ENCODE measurements around the gene F12. TPM values are rescaled to one million over a fixed set of nuclear protein-coding genes. Genes with fewer than 3 reads are reported as not detected.

F12 gene
- total RNA-seq: 1 to 10 TPM; 1.0 to 6.5 (median 2.4) TPM

DNA sequence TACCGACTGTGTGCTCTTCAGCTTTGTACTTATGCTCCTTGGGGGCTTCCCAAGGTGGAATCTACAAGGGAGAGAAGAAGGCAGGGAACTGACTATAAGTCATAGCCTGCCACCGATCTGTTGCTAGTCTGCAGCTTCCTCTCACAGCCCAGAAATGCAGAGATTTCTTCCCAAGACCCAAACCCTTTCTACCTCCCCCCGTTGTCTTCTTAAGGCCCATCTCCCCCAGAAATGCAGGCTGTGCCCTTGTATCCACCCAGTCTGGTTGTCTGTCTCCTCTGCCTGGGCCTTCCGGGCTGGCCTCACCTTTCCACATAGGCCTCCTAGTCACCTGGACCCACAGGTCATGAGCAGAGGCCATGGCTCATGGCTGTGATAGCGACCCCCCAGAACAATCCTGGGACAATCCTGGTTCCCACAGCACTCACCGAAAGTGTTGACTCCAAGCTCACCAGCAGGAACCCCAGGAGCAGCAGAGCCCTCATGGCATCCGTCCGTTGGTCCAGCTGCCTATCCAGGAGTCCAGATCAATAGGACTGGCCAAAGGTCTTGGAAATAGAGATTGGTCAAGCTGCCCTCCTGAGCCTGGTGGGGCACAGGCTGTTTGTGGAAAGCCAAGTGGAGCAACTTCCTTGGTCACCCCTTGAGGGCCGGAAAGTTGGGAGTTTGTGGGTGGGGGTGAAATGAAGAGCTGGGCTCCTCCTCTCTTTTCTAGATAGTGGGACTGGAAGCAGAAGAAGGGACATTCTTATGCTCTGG lies at the start of gene F12:
F12 (minus strand) TSS at position 522 of the 759 bp plus-strand sequence; CDS start at position 485, 37 bp downstream.
- Histone ChIP-seq H3K4me3 (no peak within 1 kb of the TSS), H3K4me1 (replicated peaks in 1 of 2) (peaks cover 6% of the 10 kb centered on the region in 2 donors), H3K27ac (no peak within 1 kb of the TSS)
- in situ Hi-C loops (cut with MboI; ENCODE audit: low pct_unique_long_range_greater_than_20kb in 2 of 9, low sequenced_read_pairs in 9 of 9, unreplicated experiment in 9 of 9): no loop called here
- no peak for ATAC-seq (replicated peaks in 6 of 8)
- 63 to 100% (median 89%) methylated on average over 1 to 4 of the region's 9 CpGs; no CpG with 5 or more reads in 3 of the 10 experiments for WGBS, 10 experiments

DNA sequence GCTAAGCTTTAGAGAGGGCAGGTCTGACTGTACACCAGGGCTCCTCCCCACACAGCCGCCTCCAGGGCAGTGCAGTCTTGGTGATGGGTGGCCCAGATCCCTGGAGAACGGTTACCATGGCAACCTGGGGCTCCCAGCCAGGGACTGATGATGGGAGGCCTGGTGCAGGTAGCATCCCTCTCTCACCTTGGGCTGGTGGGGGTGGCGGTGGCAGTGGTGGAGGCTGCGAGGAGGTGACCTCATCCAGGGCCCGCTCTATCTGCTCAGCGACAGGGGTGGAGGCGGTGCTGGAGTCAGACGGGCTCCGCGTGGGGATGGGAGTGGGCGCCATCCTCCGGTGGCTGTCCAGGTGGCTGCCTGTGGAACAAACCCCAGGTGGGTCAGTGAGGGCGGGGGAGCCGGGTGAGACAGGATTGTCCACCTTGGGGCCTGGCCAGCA lies 49.6 kb upstream of the F12 start:
- H3K4me1 ChIP-seq (replicated peaks in 1 of 2): peaks cover 16 to 32% of the 10 kb centered on the region in 2 donors
- H3K27ac ChIP-seq: peak overlapping the region in 1 of 2 donors; percentile 26
- no peak for ATAC-seq (replicated peaks in 6 of 8)
- H3K4me3 ChIP-seq: no peak overlapping the region
- in situ Hi-C loops (cut with MboI; ENCODE audit: low pct_unique_long_range_greater_than_20kb in 2 of 9, low sequenced_read_pairs in 9 of 9, unreplicated experiment in 9 of 9): no loop called here
- WGBS, 10 experiments: no CpG with 5 or more reads among the region's 14 CpGs

DNA sequence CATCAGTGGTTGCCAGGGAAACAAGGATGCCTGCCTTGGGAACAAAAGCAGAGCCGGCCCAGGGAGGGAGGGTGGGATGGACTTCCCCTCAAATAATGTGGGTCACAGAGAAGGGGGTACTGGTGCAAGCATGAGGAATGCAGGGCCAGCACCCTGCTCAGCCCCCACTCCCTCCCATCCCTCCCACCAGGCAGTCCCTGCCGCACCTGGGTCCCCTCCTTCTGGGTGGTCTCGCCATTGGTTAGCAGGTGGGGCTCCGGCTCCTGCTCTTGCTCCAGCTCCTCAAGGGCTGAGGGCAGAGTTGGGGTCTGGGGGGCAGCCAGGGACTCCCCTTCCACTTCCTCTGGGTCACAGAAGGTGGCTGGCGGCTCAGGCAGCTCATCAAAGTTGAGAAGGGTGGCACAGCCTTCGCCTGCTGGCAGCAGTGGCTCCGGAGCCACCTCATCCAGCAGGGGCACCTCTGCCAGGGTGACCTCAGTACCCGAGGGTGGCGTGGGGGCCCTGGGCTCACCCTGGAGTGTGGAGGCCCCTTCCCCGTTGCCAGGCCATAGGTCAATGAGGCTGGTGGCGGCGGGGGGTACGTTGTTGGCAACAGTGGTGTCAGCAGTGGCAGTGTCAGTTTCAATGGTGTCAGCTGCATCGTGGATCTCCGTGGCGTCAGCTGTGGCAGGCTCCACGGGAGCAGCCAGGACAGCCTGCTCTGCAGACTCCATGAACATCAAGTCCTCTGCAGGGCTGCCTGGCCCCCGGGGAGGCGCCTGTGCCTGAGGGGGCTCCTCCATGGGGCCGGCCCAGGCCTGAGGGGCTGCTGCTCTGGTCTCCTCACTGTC lies 48.7 kb upstream of the F12 start:
- Histone ChIP-seq H3K4me1 (replicated peaks in 1 of 2) (peaks cover 20 to 40% of the 10 kb centered on the region in 2 donors), H3K4me3 (no peak overlapping the region), H3K27ac (peak overlapping the region; percentile 34 to 39)
- in situ Hi-C loops (cut with MboI; ENCODE audit: low pct_unique_long_range_greater_than_20kb in 2 of 9, low sequenced_read_pairs in 9 of 9, unreplicated experiment in 9 of 9): no loop called here
- 90% methylated on average over 2 of the region's 20 CpGs; no CpG with 5 or more reads in 9 of the 10 experiments for WGBS, 10 experiments
- ATAC-seq (replicated peaks in 6 of 8): no peak

DNA sequence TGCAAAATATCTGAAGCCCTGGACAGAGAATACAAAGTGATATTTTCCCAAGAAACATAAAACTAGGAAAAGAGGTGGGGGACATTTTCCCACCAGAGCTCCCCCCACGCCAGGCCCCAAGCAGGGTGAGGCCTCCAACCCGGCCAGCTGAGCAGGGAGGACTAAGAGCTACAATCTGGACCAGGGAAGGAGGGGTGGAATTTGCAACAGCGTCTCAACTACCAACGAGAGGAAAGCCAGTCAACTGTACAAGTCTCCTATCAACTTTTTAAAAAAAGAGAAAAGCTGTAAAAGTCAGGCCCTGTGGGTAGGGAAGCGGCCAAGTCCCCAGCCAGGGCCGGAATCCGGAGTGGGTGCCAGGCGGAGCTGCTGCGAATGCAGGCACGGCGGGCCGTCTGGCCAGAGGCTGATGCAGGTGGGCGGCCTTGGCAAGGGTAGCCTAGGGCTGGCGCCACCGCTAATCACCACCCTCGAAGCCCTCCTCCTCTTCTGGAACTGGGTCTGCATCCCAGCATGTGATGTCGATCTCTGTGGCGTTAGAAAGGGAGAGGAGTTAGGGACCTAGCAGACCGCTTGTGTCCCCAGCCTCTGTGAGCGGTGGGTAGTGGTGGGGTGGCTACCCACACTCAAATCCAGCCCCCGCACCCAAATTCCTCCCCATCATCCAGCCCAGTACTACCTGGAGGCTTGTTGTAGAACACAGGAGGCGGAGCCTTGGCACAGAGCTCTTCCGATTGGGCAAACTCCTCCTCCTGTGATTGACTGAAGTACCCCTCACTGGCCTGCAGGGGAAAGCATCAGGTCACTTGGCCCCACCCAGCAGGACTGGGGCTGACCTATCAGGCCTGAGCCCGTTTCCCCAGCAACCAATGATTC lies 47.9 kb upstream of the F12 start:
- H3K4me1 ChIP-seq (replicated peaks in 1 of 2): peaks cover 20 to 40% of the 10 kb centered on the region in 2 donors
- WGBS, 10 experiments: 51 to 100% (median 72%) methylated on average over 2 to 13 of the region's 24 CpGs; no CpG with 5 or more reads in 3 of the 10 experiments
- in situ Hi-C loops (cut with MboI; ENCODE audit: low pct_unique_long_range_greater_than_20kb in 2 of 9, low sequenced_read_pairs in 9 of 9, unreplicated experiment in 9 of 9): no loop called here
- peak; percentile 19 to 60 (median 48) for ATAC-seq (replicated peaks in 6 of 8)
- H3K27ac ChIP-seq: peak overlapping the region in 1 of 2 donors; percentile 32
- H3K4me3 ChIP-seq: no peak overlapping the region

DNA sequence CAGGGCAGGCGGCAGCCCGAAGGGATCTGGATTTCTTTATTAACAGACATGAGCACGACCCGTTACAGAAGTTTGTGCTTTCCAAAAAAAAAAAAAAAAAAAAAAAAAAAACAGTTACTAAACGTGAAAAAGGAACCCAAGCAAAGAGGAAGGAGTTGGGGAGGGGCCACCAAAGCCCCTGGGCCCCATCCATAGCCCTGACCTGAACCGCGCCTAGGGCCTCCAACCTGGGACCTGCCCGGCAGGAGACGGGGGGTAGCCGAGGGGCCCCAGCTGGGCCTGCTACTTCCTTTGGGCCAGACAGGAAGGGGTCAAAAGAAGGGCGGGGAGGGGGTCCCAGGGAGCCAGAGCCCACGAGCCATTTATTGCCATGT lies 47.2 kb upstream of the F12 start:
- Histone ChIP-seq H3K4me3 (peak overlapping the region in 3 of 5 donors; percentile 51 to 60 (median 58)), H3K27ac (peak overlapping the region in 1 of 2 donors; percentile 32), H3K4me1 (replicated peaks in 1 of 2) (peaks cover 20 to 40% of the 10 kb centered on the region in 2 donors)
- 10 to 50% (median 13%) methylated on average over 2 to 3 of the region's 12 CpGs; no CpG with 5 or more reads in 7 of the 10 experiments for WGBS, 10 experiments
- ATAC-seq (replicated peaks in 6 of 8): no peak
- in situ Hi-C loops (cut with MboI; ENCODE audit: low pct_unique_long_range_greater_than_20kb in 2 of 9, low sequenced_read_pairs in 9 of 9, unreplicated experiment in 9 of 9): no loop called here

DNA sequence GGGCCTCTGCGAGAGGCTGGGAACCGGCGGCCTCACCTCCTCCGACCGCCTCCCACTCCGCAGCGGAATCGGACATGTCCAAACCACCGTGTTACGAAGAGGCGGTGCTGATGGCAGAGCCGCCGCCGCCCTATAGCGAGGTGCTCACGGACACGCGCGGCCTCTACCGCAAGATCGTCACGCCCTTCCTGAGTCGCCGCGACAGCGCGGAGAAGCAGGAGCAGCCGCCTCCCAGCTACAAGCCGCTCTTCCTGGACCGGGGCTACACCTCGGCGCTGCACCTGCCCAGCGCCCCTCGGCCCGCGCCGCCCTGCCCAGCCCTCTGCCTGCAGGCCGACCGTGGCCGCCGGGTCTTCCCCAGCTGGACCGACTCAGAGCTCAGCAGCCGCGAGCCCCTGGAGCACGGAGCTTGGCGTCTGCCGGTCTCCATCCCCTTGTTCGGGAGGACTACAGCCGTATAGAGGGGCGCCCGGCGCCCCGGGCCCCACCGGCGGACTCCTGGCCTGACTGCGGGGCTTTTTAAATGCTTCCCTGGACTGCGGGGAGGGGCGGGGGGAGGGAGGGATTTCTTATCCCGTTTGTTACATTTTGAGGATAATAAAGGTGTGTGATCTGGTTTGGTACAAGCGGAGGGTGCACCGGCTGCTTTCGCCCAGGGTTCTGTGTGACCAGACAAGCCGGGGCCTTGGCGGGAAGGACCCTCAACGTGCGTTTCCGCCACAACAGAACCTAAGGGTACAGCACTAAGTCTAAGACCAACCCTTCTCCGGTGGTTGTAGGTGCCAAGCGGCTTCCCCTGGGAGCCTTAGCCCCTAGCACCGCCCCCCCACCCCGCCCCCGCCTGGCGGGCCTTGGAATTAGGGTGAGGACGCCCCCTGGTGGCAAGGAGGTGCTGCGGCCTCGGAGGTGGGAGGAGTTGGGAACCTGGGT lies 46.6 kb upstream of the F12 start:
- peak overlapping the region; percentile 44 to 60 (median 51) for H3K4me3 ChIP-seq
- WGBS, 10 experiments: 0 to 7% (median 0%) methylated on average over 1 to 9 of the region's 76 CpGs; no CpG with 5 or more reads in 5 of the 10 experiments
- H3K27ac ChIP-seq: peak overlapping the region; percentile 75 to 81
- in situ Hi-C loops (cut with MboI; ENCODE audit: low pct_unique_long_range_greater_than_20kb in 2 of 9, low sequenced_read_pairs in 9 of 9, unreplicated experiment in 9 of 9): no loop called here
- H3K4me1 ChIP-seq (replicated peaks in 1 of 2): peaks cover 20 to 40% of the 10 kb centered on the region in 2 donors
- peak; percentile 1 to 16 (median 9) for ATAC-seq (replicated peaks in 6 of 8)

DNA sequence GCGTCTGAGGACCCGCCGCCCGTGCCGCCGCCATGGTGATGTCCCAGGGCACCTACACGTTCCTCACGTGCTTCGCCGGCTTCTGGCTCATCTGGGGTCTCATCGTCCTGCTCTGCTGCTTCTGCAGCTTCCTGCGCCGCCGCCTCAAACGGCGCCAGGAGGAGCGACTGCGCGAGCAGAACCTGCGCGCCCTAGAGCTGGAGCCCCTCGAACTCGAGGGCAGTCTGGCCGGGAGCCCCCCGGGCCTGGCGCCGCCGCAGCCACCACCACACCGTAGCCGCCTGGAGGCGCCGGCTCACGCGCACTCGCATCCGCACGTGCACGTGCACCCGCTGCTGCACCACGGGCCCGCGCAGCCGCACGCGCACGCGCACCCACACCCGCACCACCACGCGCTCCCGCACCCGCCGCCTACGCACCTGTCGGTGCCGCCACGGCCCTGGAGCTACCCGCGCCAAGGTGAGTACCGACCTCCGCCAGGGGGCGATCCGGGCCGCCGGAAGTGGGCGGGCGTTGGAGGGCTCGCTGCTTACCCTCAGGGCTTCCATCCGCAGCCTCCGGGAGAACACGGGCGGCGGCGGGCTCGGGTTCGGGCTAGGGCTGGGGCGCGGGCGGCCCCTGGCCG lies 45.8 kb upstream of the F12 start:
- Histone ChIP-seq H3K4me3 (peak overlapping the region; percentile 44 to 60 (median 51)), H3K27ac (peak overlapping the region; percentile 75 to 81), H3K4me1 (replicated peaks in 1 of 2) (peaks cover 20 to 40% of the 10 kb centered on the region in 2 donors)
- peak; percentile 15 to 73 (median 62) for ATAC-seq (replicated peaks in 6 of 8)
- in situ Hi-C loops (cut with MboI; ENCODE audit: low pct_unique_long_range_greater_than_20kb in 2 of 9, low sequenced_read_pairs in 9 of 9, unreplicated experiment in 9 of 9): no loop called here
- 0 to 3% (median 1%) methylated on average over 1 to 27 of the region's 80 CpGs; no CpG with 5 or more reads in 6 of the 10 experiments for WGBS, 10 experiments

DNA sequence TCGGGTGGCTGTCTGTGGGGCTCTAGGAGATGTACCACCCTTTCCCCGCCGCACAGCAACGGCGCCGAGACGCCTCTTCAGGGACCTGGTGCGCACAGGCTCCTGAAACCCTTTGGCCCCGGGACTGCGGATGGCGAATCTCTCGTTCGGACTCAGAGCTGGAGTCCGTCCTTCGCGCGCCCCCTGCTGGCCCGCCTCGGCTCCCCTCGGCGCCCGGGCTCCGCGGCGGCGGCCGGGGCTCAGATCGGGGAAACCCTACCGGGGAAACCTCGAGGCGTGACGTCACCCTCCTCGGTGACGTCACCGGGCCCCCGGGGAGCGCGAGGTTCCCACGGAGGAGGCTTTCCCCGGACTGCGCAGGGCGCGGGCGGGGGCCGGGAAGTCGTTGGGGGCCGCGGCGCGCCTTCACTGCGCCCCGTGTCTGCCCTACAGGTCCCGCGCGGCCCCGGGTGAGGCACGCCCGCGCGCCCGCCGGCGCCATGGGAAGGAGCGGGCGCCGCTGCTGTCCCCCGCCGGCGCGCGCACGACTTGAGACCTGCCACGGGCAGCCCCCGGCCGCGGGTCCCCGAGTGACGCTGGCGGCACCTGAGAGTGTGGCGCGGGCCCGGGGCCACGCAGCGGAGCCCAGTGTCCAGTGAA lies 45.2 kb upstream of the F12 start:
- peaks cover 20 to 38% of the 10 kb centered on the region in 2 donors for H3K4me1 ChIP-seq (replicated peaks in 1 of 2)
- WGBS, 10 experiments: 0 to 2% (median 0%) methylated on average over 1 to 11 of the region's 84 CpGs; no CpG with 5 or more reads in 7 of the 10 experiments
- H3K27ac ChIP-seq: peak overlapping the region; percentile 75 to 81
- ATAC-seq (replicated peaks in 6 of 8): peak; percentile 52 to 64 (median 60)
- peak overlapping the region; percentile 44 to 60 (median 51) for H3K4me3 ChIP-seq
- in situ Hi-C loops (cut with MboI; ENCODE audit: low pct_unique_long_range_greater_than_20kb in 2 of 9, low sequenced_read_pairs in 9 of 9, unreplicated experiment in 9 of 9): no loop called here

DNA sequence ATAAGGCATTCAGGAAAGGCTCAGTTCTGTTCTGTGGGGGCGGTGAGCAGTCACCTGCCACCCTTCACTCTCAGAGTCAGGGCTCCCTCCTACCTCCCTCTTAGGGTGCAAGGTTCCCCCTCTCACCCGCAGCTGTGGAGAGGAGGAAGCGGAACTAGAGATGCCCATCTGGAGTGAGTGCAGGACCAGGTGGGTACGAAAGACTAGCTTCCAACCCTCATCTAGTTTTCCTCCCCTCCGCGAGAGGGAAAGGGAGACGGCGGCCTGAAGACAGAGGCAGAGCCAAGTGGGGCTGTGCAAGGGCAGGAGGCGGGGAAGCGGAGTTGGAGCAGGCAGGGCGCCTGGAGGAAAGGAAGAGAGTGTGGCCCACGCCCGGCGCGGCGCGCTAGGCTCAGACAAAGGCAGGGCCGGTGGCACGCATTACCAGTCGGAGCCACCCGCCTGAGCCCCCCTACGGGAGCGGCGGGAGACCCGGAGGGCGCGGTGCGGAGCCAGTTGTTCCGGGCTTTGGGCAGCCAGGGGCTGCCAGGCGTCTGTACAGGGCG lies 44.6 kb upstream of the F12 start:
- peak; percentile 2 to 23 (median 6) for ATAC-seq (replicated peaks in 6 of 8)
- WGBS, 10 experiments: 8 to 83% (median 29%) methylated on average over 1 to 12 of the region's 31 CpGs; no CpG with 5 or more reads in 6 of the 10 experiments
- in situ Hi-C loops (cut with MboI; ENCODE audit: low pct_unique_long_range_greater_than_20kb in 2 of 9, low sequenced_read_pairs in 9 of 9, unreplicated experiment in 9 of 9): no loop called here
- Histone ChIP-seq H3K4me1 (replicated peaks in 1 of 2) (peaks cover 24 to 34% of the 10 kb centered on the region in 2 donors), H3K27ac (peak overlapping the region; percentile 55 to 71), H3K4me3 (peak overlapping the region; percentile 44 to 60 (median 51))

DNA sequence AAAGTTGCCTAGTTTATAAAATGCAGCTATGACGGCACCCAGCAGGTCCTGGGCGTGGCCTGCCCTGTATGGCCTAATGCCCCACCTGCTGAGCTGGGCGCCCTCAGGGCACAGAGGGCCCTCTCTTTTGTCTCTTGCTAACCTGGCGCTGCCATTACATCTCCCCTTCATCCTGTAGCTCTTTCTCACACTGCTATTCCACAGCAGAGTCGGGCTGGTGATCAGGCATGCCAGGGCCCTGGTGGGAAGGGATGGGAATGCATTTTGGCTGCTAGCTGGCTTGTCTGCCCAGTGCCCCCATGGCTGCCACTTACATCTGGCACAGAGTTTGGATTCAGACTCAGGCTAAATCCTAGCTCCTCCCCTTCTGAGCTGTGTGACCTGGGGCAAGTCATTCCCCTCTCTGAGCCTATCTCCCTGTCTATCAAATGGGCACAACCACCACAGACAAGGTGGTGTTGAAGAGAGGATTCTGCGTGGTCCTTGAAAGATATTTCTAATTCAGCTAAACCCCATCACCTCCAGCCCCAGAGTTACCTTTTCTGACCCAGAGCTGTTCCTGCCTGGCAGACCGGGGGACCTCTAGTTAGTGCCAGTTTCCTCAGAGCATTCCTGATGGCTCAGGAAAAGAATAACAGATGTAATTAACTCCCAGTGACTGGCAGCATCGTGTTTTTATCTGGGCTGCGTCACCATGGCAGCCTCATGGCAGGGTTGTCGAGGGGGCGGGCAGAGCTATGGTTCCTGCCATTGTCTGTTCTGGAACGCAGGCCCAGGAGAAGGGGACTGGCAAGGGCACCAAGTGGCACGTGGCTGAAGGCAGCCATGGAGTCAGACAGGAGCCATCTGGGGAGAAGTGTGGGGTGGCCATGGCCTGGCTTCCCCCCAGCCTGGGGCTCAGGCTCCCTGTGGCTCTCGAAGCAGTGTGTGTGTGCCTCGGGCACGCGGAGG lies 43.6 kb upstream of the F12 start:
- in situ Hi-C loops (cut with MboI; ENCODE audit: low pct_unique_long_range_greater_than_20kb in 2 of 9, low sequenced_read_pairs in 9 of 9, unreplicated experiment in 9 of 9): no loop called here
- WGBS, 10 experiments: 67 to 92% (median 78%) methylated on average over 1 to 11 of the region's 17 CpGs; no CpG with 5 or more reads in 4 of the 10 experiments
- H3K4me3 ChIP-seq: no peak overlapping the region
- no peak overlapping the region for H3K27ac ChIP-seq
- peak in 1 of 8 experiments; percentile 0 for ATAC-seq (replicated peaks in 6 of 8)
- peaks cover 31 to 33% of the 10 kb centered on the region in 2 donors for H3K4me1 ChIP-seq (replicated peaks in 1 of 2)
